Activated CD4-positive, alpha-beta T cell treated with anti-CD3 and anti-CD28 coated beads, Interleukin-2, amount 10 ng/mL, durations not matched to agents 7 days and 5 days (primary cell): Measurements from ENCODE around the gene TMEM69. TPM values are rescaled to one million over a fixed set of nuclear protein-coding genes. Genes with fewer than 3 reads are reported as not detected.

Experiments
- CTCF ChIA-PET: fragments of 350-600 bp; sonication (Branson Sonifier 250); formaldehyde crosslinking; loops from one replicate; lab custom pipeline; 2021; ENCODE audit warnings: antibody characterized with exemption; lab: Charles Lee
- POLR2A ChIA-PET: fragments of 350-600 bp; sonication (Branson Sonifier 250); formaldehyde crosslinking; loops from one replicate; lab custom pipeline; 2021; ENCODE audit warnings: antibody characterized with exemption; lab: Charles Lee
- DNase-seq: peaks from one replicate; pipeline ENCODE4 v3.0.0-alpha.2; 2020
- H3K27ac Mint-ChIP-seq: one replicate; pipeline ENCODE4 v1.8.0; 2021; ENCODE audit warnings: mild to moderate bottlenecking, moderate library complexity, mixed read lengths
- H3K27me3 Mint-ChIP-seq: one replicate; pipeline ENCODE4 v1.8.0; 2021; ENCODE audit warnings: mixed read lengths
- H3K36me3 Mint-ChIP-seq: one replicate; pipeline ENCODE4 v1.8.0; 2021; ENCODE audit warnings: low read depth, mixed read lengths
- H3K4me1 Mint-ChIP-seq: one replicate; pipeline ENCODE4 v1.8.0; 2021; ENCODE audit warnings: mixed read lengths
- H3K4me3 Mint-ChIP-seq: one replicate; pipeline ENCODE4 v1.8.0; 2021; ENCODE audit warnings: mild to moderate bottlenecking, moderate library complexity, mixed read lengths
- H3K9me3 Mint-ChIP-seq: one replicate; pipeline ENCODE4 v1.8.0; 2021; ENCODE audit warnings: mixed read lengths
- total RNA-seq, 2 experiments: library from RNA; stranded (reverse); gene quantifications; one replicate each; pipeline ENCODE4 v1.2.3, GENCODE V29; 2021

Gene TMEM69
- total RNA-seq = 10 to 100 TPM; 18.6 to 27.4 TPM

- H3K27me3 Mint-ChIP-seq = no peaks in the 10 kb centered on the region
- H3K27ac Mint-ChIP-seq = peak within 1 kb of the TSS; percentile 98
- peak; percentile 86 for DNase-seq
- H3K4me1 Mint-ChIP-seq = peaks cover 36% of the 10 kb centered on the region
- H3K4me3 Mint-ChIP-seq = peak within 1 kb of the TSS; percentile 96
- ChIA-PET CTCF (interaction anchor here (0.9 to 1.3 kb wide), 2 partner anchors 11 to 388 kb away, joined by 3 read pairs; no protein-coding TSS in a partner anchor), POLR2A (no interaction called here)
- H3K36me3 Mint-ChIP-seq = peaks cover 22% of the 10 kb centered on the region
- no peaks in the 10 kb centered on the region for H3K9me3 Mint-ChIP-seq
These were observed at the start of gene TMEM69 for GRCh38 chr1:45687754-45688740. TMEM69 (plus strand) TSS chr1:45688181; CDS start chr1:45691069, 2,888 bp downstream.

GRCh38 chr1:45640293-45640692 lies 47.7 kb upstream of the TMEM69 start:
- no peaks in the 10 kb centered on the region for H3K4me1 Mint-ChIP-seq
- no peak overlapping the region for H3K27ac Mint-ChIP-seq
- DNase-seq = no peak
- ChIA-PET CTCF (interaction anchor here (0.7 kb wide), 1 partner anchor 1634 kb away, joined by 3 read pairs; no protein-coding TSS in a partner anchor), POLR2A (no interaction called here)
- no peaks in the 10 kb centered on the region for H3K9me3 Mint-ChIP-seq
- no peaks in the 10 kb centered on the region for H3K27me3 Mint-ChIP-seq
- no peak overlapping the region for H3K4me3 Mint-ChIP-seq
- H3K36me3 Mint-ChIP-seq = peaks cover 29% of the 10 kb centered on the region

GRCh38 chr1:45643321-45643720 lies 44.7 kb upstream of the TMEM69 start:
- no peak overlapping the region for H3K27ac Mint-ChIP-seq
- CTCF ChIA-PET = no interaction called here
- no peak for DNase-seq

GRCh38 chr1:45643978-45644377 lies 44.0 kb upstream of the TMEM69 start:
- Mint-ChIP-seq H3K9me3 (no peaks in the 10 kb centered on the region), H3K27me3 (no peaks in the 10 kb centered on the region), H3K4me3 (no peak overlapping the region), H3K36me3 (peaks cover 43% of the 10 kb centered on the region), H3K27ac (no peak overlapping the region), H3K4me1 (no peaks in the 10 kb centered on the region)
- DNase-seq = no peak
- POLR2A ChIA-PET = no interaction called here
- CTCF ChIA-PET = no interaction called here

More at GRCh38 chr1:45643321-45643720, 44.7 kb upstream of the TMEM69 start:
- no peak overlapping the region for H3K4me3 Mint-ChIP-seq
- H3K27me3 Mint-ChIP-seq = no peaks in the 10 kb centered on the region
- peaks cover 43% of the 10 kb centered on the region for H3K36me3 Mint-ChIP-seq
- H3K4me1 Mint-ChIP-seq = no peaks in the 10 kb centered on the region
- POLR2A ChIA-PET = no interaction called here
- no peaks in the 10 kb centered on the region for H3K9me3 Mint-ChIP-seq

GRCh38 chr1:45644661-45645060 lies 43.3 kb upstream of the TMEM69 start:
- Mint-ChIP-seq H3K4me1 (no peaks in the 10 kb centered on the region), H3K36me3 (peaks cover 44% of the 10 kb centered on the region), H3K27ac (no peak overlapping the region), H3K9me3 (no peaks in the 10 kb centered on the region), H3K27me3 (no peaks in the 10 kb centered on the region), H3K4me3 (no peak overlapping the region)
- ChIA-PET POLR2A (no interaction called here), CTCF (no interaction called here)
- DNase-seq = no peak

GRCh38 chr1:45647248-45648021 lies 40.5 kb upstream of the TMEM69 start:
- H3K36me3 Mint-ChIP-seq = peaks cover 41% of the 10 kb centered on the region
- no peak overlapping the region for H3K27ac Mint-ChIP-seq
- H3K27me3 Mint-ChIP-seq = no peaks in the 10 kb centered on the region
- H3K4me3 Mint-ChIP-seq = no peak overlapping the region
- CTCF ChIA-PET = no interaction called here
- no peaks in the 10 kb centered on the region for H3K4me1 Mint-ChIP-seq
- DNase-seq = no peak
- no peaks in the 10 kb centered on the region for H3K9me3 Mint-ChIP-seq
- POLR2A ChIA-PET = no interaction called here

- DNase-seq = no peak
- Mint-ChIP-seq H3K4me1 (peaks cover 5% of the 10 kb centered on the region), H3K27me3 (no peaks in the 10 kb centered on the region), H3K4me3 (no peak overlapping the region), H3K27ac (no peak overlapping the region), H3K36me3 (peaks cover 64% of the 10 kb centered on the region), H3K9me3 (no peaks in the 10 kb centered on the region)
- ChIA-PET CTCF (interaction anchor here (0.6 to 0.9 kb wide), 3 partner anchors 15 to 244 kb away, joined by 3 read pairs; no protein-coding TSS in a partner anchor), POLR2A (no interaction called here)
These were observed 33.3 kb upstream of the TMEM69 start for GRCh38 chr1:45654540-45655280.

- Mint-ChIP-seq H3K4me3 (no peak overlapping the region), H3K27me3 (no peaks in the 10 kb centered on the region), H3K36me3 (peaks cover 60% of the 10 kb centered on the region), H3K9me3 (no peaks in the 10 kb centered on the region), H3K4me1 (peaks cover 5% of the 10 kb centered on the region), H3K27ac (peak overlapping the region; percentile 25)
- CTCF ChIA-PET = interaction anchor here (0.6 kb wide), 1 partner anchor 302 kb away, joined by 4 read pairs; no protein-coding TSS in a partner anchor
- POLR2A ChIA-PET = interaction anchor here (0.7 kb wide), 1 partner anchor 106 kb away, joined by 12 read pairs; the partner anchor contains the start of gene AKR1A1
- no peak for DNase-seq
These were observed 31.3 kb upstream of the TMEM69 start for GRCh38 chr1:45656573-45657226.

GRCh38 chr1:45658171-45658570 lies 29.8 kb upstream of the TMEM69 start:
- H3K4me3 Mint-ChIP-seq = no peak overlapping the region
- peaks cover 50% of the 10 kb centered on the region for H3K36me3 Mint-ChIP-seq
- H3K9me3 Mint-ChIP-seq = no peaks in the 10 kb centered on the region
- no peak for DNase-seq
- peaks cover 5% of the 10 kb centered on the region for H3K4me1 Mint-ChIP-seq
- ChIA-PET POLR2A (no interaction called here), CTCF (no interaction called here)
- no peaks in the 10 kb centered on the region for H3K27me3 Mint-ChIP-seq
- no peak overlapping the region for H3K27ac Mint-ChIP-seq

GRCh38 chr1:45659222-45659621 lies 28.8 kb upstream of the TMEM69 start:
- peaks cover 5% of the 10 kb centered on the region for H3K4me1 Mint-ChIP-seq
- DNase-seq = no peak
- H3K4me3 Mint-ChIP-seq = no peak overlapping the region
- no peaks in the 10 kb centered on the region for H3K9me3 Mint-ChIP-seq
- POLR2A ChIA-PET = no interaction called here
- CTCF ChIA-PET = interaction anchor here (1.0 to 1.6 kb wide), 2 partner anchors 8 to 10 kb away, joined by 3 read pairs; no protein-coding TSS in a partner anchor
- H3K27ac Mint-ChIP-seq = peak overlapping the region; percentile 41
- peaks cover 49% of the 10 kb centered on the region for H3K36me3 Mint-ChIP-seq
- no peaks in the 10 kb centered on the region for H3K27me3 Mint-ChIP-seq

- DNase-seq = no peak
- Mint-ChIP-seq H3K27me3 (no peaks in the 10 kb centered on the region), H3K4me3 (no peak overlapping the region), H3K4me1 (peaks cover 6% of the 10 kb centered on the region), H3K9me3 (no peaks in the 10 kb centered on the region), H3K27ac (no peak overlapping the region), H3K36me3 (peaks cover 40% of the 10 kb centered on the region)
- POLR2A ChIA-PET = no interaction called here
- CTCF ChIA-PET = interaction anchor here (0.8 to 1.6 kb wide), 3 partner anchors 9 to 38 kb away, joined by 3 to 4 read pairs (median 3); no protein-coding TSS in a partner anchor
These were observed 27.6 kb upstream of the TMEM69 start for GRCh38 chr1:45660336-45660735.

- ChIA-PET POLR2A (no interaction called here), CTCF (no interaction called here)
- Mint-ChIP-seq H3K27me3 (no peaks in the 10 kb centered on the region), H3K4me3 (no peak overlapping the region), H3K9me3 (no peaks in the 10 kb centered on the region), H3K27ac (no peak overlapping the region), H3K36me3 (peaks cover 4% of the 10 kb centered on the region), H3K4me1 (peaks cover 7% of the 10 kb centered on the region)
- no peak for DNase-seq
These were observed 21.1 kb upstream of the TMEM69 start for GRCh38 chr1:45666836-45667235.
